NOMO-1 treated with DMSO at 0.1 percent for 48 hours (cell line): ENCODE results near the gene UAP1L1.

ENCODE experiments used
- DNase-seq: peaks from one replicate; lab custom pipeline; 2025; ENCODE audit not compliant: unreplicated experiment; lab: John Stamatoyannopoulos, UW

Gene UAP1L1

GRCh38 chr9:137089232-137089947, 12.1 kb downstream of the UAP1L1 start:
- DNase-seq: no peak

GRCh38 chr9:137095664-137096517, 18.6 kb downstream of the UAP1L1 start:
- DNase-seq: no peak

GRCh38 chr9:137096785-137097546, 19.6 kb downstream of the UAP1L1 start:
- no peak for DNase-seq

GRCh38 chr9:137097761-137098462, 20.6 kb downstream of the UAP1L1 start:
- DNase-seq: no peak

GRCh38 chr9:137099231-137099630, 21.9 kb downstream of the UAP1L1 start:
- DNase-seq: no peak

- DNase-seq: no peak
Measured at GRCh38 chr9:137103206-137103999, 26.1 kb downstream of the UAP1L1 start.

- DNase-seq: no peak
Measured at GRCh38 chr9:137105814-137106661, 28.7 kb downstream of the UAP1L1 start.

- DNase-seq: no peak
Measured at GRCh38 chr9:137106662-137107250, 29.4 kb downstream of the UAP1L1 start.

- no peak for DNase-seq
Measured at GRCh38 chr9:137107312-137107921, 30.1 kb downstream of the UAP1L1 start.

- DNase-seq: no peak
Measured at GRCh38 chr9:137107982-137108381, 30.7 kb downstream of the UAP1L1 start.

GRCh38 chr9:137108608-137109249, 31.4 kb downstream of the UAP1L1 start:
- no peak for DNase-seq

GRCh38 chr9:137109250-137110146, 32.2 kb downstream of the UAP1L1 start:
- no peak for DNase-seq

GRCh38 chr9:137110147-137110910, 33.0 kb downstream of the UAP1L1 start:
- no peak for DNase-seq

GRCh38 chr9:137110911-137111787, 33.8 kb downstream of the UAP1L1 start:
- no peak for DNase-seq
